Kidney epithelial cell (primary cell): ENCODE data around the gene PJVK. TPM values are rescaled to one million over a fixed set of nuclear protein-coding genes. Genes with fewer than 3 reads are reported as not detected.

Source experiments
- DNase-seq: peaks from one replicate; pipeline ENCODE4 v3.0.0-alpha.2; 2010; ENCODE audit warnings: low read depth
- H3K27me3 ChIP-seq: 2 replicates; pipeline ENCODE4 v1.6.0; 2011; ENCODE audit warnings: low read length; ENCODE audit not compliant: control insufficient read depth, insufficient read depth
- H3K36me3 ChIP-seq: 2 replicates; pipeline ENCODE4 v1.5.1; 2011; ENCODE audit warnings: low read length; ENCODE audit not compliant: control insufficient read depth, insufficient read depth
- H3K4me3 ChIP-seq: 2 replicates; pipeline ENCODE4 v1.5.1; 2011; ENCODE audit warnings: low read depth, mild to moderate bottlenecking, control low read depth, low read length
- total RNA-seq: library from RNA; depleted of rRNA; stranded (reverse); fragments of >200 nt; gene quantifications from 2 replicates; pipeline ENCODE4 v1.2.3, GENCODE V29; 2015
- TF ChIP-seq, protein P1 (sequence below): IDR thresholded peaks from 2 replicates; pipeline ENCODE4 v1.5.1; 2011; ENCODE audit warnings: mild to moderate bottlenecking, moderate library complexity, low read length, control low read depth, inconsistent platforms; ENCODE audit not compliant: insufficient read depth, poor library complexity, severe bottlenecking

Gene PJVK
- total RNA-seq, 1 donor from 2014 or later: 2.7 TPM

DNA sequence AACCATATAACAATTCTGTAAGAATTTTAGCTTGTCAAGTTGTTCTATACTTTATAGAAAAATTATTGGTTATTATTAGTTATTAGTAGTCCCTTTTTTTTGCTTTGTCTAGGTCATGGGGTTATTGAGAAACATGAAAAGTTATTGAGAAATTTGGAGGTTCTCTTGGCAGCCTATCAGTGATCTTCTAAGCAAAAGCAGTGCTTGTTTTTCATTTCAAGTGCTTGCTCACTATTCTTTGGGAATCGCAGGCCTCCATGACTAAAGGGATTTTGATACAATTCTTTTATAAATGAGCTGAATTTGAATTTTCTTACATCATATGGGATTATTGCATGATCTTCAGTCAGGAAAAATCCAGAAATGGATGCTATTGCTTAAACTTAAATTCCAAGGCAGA lies 54.9 kb downstream of the PJVK start:
- Histone ChIP-seq H3K36me3 (no peaks in the 10 kb centered on the region), H3K4me3 (no peak overlapping the region), H3K27me3 (no peaks in the 10 kb centered on the region)
- no peak for DNase-seq
- TF ChIP-seq, protein P1, sequence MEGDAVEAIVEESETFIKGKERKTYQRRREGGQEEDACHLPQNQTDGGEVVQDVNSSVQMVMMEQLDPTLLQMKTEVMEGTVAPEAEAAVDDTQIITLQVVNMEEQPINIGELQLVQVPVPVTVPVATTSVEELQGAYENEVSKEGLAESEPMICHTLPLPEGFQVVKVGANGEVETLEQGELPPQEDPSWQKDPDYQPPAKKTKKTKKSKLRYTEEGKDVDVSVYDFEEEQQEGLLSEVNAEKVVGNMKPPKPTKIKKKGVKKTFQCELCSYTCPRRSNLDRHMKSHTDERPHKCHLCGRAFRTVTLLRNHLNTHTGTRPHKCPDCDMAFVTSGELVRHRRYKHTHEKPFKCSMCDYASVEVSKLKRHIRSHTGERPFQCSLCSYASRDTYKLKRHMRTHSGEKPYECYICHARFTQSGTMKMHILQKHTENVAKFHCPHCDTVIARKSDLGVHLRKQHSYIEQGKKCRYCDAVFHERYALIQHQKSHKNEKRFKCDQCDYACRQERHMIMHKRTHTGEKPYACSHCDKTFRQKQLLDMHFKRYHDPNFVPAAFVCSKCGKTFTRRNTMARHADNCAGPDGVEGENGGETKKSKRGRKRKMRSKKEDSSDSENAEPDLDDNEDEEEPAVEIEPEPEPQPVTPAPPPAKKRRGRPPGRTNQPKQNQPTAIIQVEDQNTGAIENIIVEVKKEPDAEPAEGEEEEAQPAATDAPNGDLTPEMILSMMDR: no peak

GRCh38 chr2:178506524-178506923 lies 55.3 kb downstream of the PJVK start:
- Histone ChIP-seq H3K27me3 (no peaks in the 10 kb centered on the region), H3K4me3 (no peak overlapping the region), H3K36me3 (no peaks in the 10 kb centered on the region)
- TF ChIP-seq, protein P1: no peak
- no peak for DNase-seq

DNA sequence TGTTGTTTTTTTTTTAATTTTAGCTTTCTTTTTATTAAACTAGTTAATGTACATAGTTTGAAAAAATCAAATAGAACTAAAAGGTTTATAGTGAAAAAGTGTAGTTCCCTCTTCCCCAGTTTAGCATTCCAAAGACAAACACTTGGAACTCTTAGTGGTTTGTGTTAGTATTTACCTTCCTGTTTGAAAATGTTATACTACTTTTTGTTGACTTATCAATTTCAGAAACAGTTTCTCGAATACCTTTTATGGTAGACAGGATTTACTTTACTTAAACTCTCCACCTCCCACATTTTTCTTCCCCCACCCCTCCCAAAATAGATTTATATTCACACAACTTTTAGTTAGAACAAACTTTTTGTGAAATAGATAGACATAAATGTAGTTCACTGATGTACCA lies 55.8 kb downstream of the PJVK start:
- Histone ChIP-seq H3K4me3 (no peak overlapping the region), H3K27me3 (no peaks in the 10 kb centered on the region), H3K36me3 (no peaks in the 10 kb centered on the region)
- TF ChIP-seq, protein P1: no peak
- DNase-seq: no peak

DNA sequence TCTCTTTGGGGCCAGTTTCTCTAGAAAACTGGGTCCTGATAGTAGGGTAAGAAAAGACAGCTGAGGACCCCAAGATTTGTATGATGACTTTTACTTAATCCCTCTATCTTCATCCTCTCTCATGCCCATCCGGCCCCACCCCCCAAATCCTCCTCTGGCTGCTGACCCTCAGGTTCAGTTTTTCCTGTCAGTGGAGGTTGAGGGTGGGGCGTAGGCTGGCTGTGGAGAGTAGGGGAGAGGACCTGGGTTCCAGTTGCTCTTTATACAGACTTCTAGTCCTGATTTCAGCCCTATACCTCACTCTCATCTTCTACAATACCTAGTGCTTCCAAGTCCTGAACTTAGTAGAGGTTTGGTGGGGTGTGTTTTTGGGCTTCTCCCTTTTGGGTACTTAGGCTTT lies 57.5 kb downstream of the PJVK start:
- TF ChIP-seq, protein P1: no peak
- DNase-seq: no peak
- no peak overlapping the region for H3K4me3 ChIP-seq
- no peaks in the 10 kb centered on the region for H3K27me3 ChIP-seq
- no peaks in the 10 kb centered on the region for H3K36me3 ChIP-seq

DNA sequence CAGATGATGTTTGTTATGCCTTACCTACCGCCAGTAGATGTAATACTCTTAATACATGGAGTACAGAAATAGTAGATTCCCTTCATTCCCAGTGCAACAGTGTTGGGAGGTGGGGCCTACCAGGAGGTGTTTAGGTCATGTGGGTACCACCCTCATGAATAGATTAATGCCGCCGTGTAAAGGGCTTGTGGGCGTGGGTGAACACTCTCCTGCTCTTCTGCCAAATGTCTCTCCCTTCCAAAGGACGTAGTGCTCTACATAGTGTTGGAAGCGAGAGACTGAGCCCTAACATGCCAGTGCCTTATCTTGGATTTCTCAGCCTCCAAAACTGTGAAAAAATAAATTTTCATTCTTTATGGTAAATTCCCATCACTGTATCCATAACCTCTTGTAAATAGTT lies 59.2 kb downstream of the PJVK start:
- no peaks in the 10 kb centered on the region for H3K36me3 ChIP-seq
- H3K27me3 ChIP-seq: no peaks in the 10 kb centered on the region
- no peak overlapping the region for H3K4me3 ChIP-seq
- TF ChIP-seq, protein P1: no peak
- no peak for DNase-seq

Other genes with a start within 250 kb of the PJVK start
- gene PRKRA, start 203 bp upstream of the PJVK start, total RNA-seq: 50.3 and 50.4 TPM in 2 replicates
- gene FKBP7, start 27.2 kb downstream of the PJVK start, total RNA-seq: 17.5 and 24.6 TPM in 2 replicates
- 9.7 and 11.4 TPM in 2 replicates for gene PLEKHA3, start 29.1 kb downstream of the PJVK start, total RNA-seq